ENCODE results near the gene MRPL51. TPM values are rescaled to one million over a fixed set of nuclear protein-coding genes. Genes with fewer than 3 reads are reported as not detected.

MRPL51 gene
- total RNA-seq = 71.8 and 72.8 TPM in 2 replicates

GRCh38 chr12:6492838-6493496 is at the start of gene MRPL51:
TSS of gene MRPL51 (minus strand) at chr12:6493262. CDS start at chr12:6493136, 126 bp downstream.

GRCh38 chr12:6533923-6534694 is 41.0 kb upstream of the MRPL51 start, which contains the start of gene GAPDH:
TSS of gene GAPDH (plus strand) at chr12:6534517. CDS start at chr12:6534833, 316 bp downstream.

GRCh38 chr12:6493497-6494257 is 615 bp upstream of the MRPL51 start, which contains the start of gene NCAPD2:
TSS of gene NCAPD2 (plus strand) at chr12:6494102. CDS start at chr12:6495099, 997 bp downstream.

GRCh38 chr12:6470375-6471163 is 22.5 kb downstream of the MRPL51 start, which contains the start of gene VAMP1:
TSS of gene VAMP1 (minus strand) at chr12:6470677. CDS start at chr12:6470531, 146 bp downstream.

GRCh38 chr12:6451348-6452244 is 41.5 kb downstream of the MRPL51 start, which contains the start of gene TAPBPL:
TSS of gene TAPBPL (plus strand) at chr12:6452042. CDS start at chr12:6452249, 207 bp downstream.

GRCh38 chr12:6444704-6445688 is 48.1 kb downstream of the MRPL51 start, which contains the start of gene CD27:
TSS of gene CD27 (plus strand) at chr12:6444955. CDS start at chr12:6445096, 141 bp downstream.

Other genes with a start within 250 kb of the MRPL51 start
- 0.13 and 0.39 TPM in 2 replicates for gene PLEKHG6, start 182.6 kb downstream of the MRPL51 start, total RNA-seq
- gene TNFRSF1A, start 151.2 kb downstream of the MRPL51 start, total RNA-seq = 134 and 172 TPM in 2 replicates
- 0.07 TPM in 1 of 2 replicates, not detected in the other for gene SCNN1A, start 117.7 kb downstream of the MRPL51 start, total RNA-seq
- gene LTBR, start 109.1 kb downstream of the MRPL51 start, total RNA-seq = 80.0 and 101 TPM in 2 replicates
- gene CD27, start 48.3 kb downstream of the MRPL51 start, total RNA-seq = not detected in 2 replicates
- 7.6 and 14.7 TPM in 2 replicates for gene TAPBPL, start 41.2 kb downstream of the MRPL51 start, total RNA-seq
- 10.9 and 20.4 TPM in 2 replicates for gene VAMP1, start 22.6 kb downstream of the MRPL51 start, total RNA-seq
- gene NCAPD2, start 840 bp upstream of the MRPL51 start, total RNA-seq = 40.5 and 47.6 TPM in 2 replicates
- 12,763 and 13,179 TPM in 2 replicates for gene GAPDH, start 41.3 kb upstream of the MRPL51 start, total RNA-seq
- 14.7 and 16.1 TPM in 2 replicates for gene IFFO1, start 62.8 kb upstream of the MRPL51 start, total RNA-seq
- gene NOP2, start 75.0 kb upstream of the MRPL51 start, total RNA-seq = 10.0 and 19.5 TPM in 2 replicates
- 238 and 263 TPM in 2 replicates for gene CHD4, start 114.1 kb upstream of the MRPL51 start, total RNA-seq
- gene LPAR5, start 142.7 kb upstream of the MRPL51 start, total RNA-seq = 0.03 TPM in 1 of 2 replicates, not detected in the other
- 0.13 and 0.26 TPM in 2 replicates for gene ACRBP, start 154.2 kb upstream of the MRPL51 start, total RNA-seq
- 26.9 and 27.4 TPM in 2 replicates for gene ING4, start 169.9 kb upstream of the MRPL51 start, total RNA-seq
- 16.4 and 16.8 TPM in 2 replicates for gene ZNF384, start 196.1 kb upstream of the MRPL51 start, total RNA-seq
- gene PIANP, start 207.6 kb upstream of the MRPL51 start, total RNA-seq = 1.1 and 1.3 TPM in 2 replicates
- gene COPS7A, start 230.8 kb upstream of the MRPL51 start, total RNA-seq = 145 and 173 TPM in 2 replicates